Body of pancreas (tissue), 4 donors: ENCODE measurements around the gene PER2.

Experiments used
- POLR2A ChIP-seq, 3 donors: fragments of 450-650 bp; IDR thresholded peaks; one replicate each; pipeline ENCODE4 v1.6.1; 2016; ENCODE audit warnings: antibody characterized with exemption in 3 of 3, mild to moderate bottlenecking in 2 of 3
- TF ChIP-seq, protein P1 (sequence below), 7 experiments: fragments of 450-650 bp in 4 of 7; fragments of 200-600 bp in 3 of 7; sonication (generic) in 3 of 7; IDR thresholded peaks; one replicate each; pipeline ENCODE4 v1.5.1; 2016 to 2019; ENCODE audit warnings: antibody characterized with exemption in 7 of 7

DNA sequence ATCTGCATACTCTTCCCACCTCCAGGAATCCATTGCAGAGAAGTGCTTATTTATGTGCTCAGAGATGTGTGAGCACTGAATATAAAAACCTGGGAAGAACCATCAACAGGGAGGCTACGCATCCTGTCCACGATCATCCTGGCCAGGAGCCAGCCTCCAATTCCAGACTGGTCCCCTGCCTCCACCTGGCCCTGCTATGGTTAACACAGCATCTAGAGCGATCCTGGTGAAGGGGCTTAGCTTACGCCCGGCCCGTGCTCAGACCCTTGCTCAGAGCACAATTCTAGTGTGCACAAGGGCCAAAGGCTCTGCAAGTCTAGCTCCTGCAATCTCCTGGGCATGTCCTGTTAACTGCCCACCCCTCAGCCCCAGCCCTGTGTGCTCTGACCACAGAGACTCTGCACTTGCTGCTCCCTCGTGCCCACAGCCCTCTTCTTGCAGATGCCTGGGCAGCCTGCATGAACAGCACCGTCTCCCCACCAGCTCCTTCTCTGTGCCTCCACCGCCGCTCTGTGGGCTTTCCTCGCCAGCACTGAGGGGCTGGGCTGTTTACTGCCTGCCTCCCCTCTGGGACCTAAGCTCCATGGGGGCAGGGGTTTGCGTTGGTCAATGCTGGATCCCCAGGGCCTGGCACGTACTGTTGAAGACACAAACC is 6.5 kb downstream of the PER2 start:
- TF ChIP-seq, protein P1, sequence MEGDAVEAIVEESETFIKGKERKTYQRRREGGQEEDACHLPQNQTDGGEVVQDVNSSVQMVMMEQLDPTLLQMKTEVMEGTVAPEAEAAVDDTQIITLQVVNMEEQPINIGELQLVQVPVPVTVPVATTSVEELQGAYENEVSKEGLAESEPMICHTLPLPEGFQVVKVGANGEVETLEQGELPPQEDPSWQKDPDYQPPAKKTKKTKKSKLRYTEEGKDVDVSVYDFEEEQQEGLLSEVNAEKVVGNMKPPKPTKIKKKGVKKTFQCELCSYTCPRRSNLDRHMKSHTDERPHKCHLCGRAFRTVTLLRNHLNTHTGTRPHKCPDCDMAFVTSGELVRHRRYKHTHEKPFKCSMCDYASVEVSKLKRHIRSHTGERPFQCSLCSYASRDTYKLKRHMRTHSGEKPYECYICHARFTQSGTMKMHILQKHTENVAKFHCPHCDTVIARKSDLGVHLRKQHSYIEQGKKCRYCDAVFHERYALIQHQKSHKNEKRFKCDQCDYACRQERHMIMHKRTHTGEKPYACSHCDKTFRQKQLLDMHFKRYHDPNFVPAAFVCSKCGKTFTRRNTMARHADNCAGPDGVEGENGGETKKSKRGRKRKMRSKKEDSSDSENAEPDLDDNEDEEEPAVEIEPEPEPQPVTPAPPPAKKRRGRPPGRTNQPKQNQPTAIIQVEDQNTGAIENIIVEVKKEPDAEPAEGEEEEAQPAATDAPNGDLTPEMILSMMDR (IDR thresholded peaks at IDR 0.05), result no peak
- TF ChIP-seq POLR2A (IDR thresholded peaks at IDR 0.05), result no peak
